Measurements from ENCODE around the gene BRICD5.

Gene BRICD5

DNA sequence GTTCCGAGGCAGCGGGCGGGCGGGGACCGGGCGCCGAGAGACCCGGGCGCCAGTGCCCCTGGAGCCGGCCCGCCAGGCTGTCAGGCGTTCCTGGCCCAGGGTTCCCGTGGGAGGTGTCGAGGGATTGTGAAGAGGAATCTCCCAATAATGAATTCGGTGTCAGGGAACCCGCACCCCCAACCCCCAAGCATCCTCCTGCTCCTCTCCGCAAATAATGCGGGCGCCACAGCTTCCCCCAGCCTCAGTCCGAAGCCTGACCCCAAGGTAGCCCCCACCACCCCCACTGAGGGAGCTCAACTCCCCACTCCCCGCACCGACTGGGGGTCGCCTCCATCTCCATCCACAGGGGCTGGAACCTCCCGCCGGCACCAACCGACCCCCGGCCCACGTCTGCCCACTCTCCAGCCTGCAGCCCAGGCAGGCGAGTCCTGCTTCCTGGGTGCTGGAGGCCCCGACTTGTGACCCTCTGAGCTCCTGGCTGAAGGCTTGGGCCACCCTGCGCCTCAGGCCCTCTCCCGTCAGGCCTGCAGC lies 13.6 kb downstream of the BRICD5 start:
- Histone ChIP-seq H3K9me3 (ENCODE audit: control insufficient read depth, low read length) (no peaks in the 10 kb centered on the region), H3K4me1 (ENCODE audit: control insufficient read depth, insufficient read depth, low read length, poor library complexity, severe bottlenecking) (peaks cover 8% of the 10 kb centered on the region), H3K27ac (ENCODE audit: low read depth, low read length, severe bottlenecking) (no peak overlapping the region), H3K4me3 (ENCODE audit: extremely low read depth, insufficient read depth, low read length, poor library complexity, severe bottlenecking) (peak overlapping the region; percentile 27), H3K36me3 (ENCODE audit: control insufficient read depth, insufficient read depth, low read length) (no peaks in the 10 kb centered on the region)
- 24 to 33% methylated on average over 23 to 26 of the region's 32 CpGs for WGBS, 2 experiments (ENCODE audit: insufficient coverage in 2 of 2)

GRCh38 chr16:2196162-2196980 lies 14.3 kb downstream of the BRICD5 start, which contains the start of gene CASKIN1:
CASKIN1 (minus strand) TSS chr16:2196605; CDS start chr16:2196432, 173 bp downstream.
- Histone ChIP-seq H3K9me3 (ENCODE audit: control insufficient read depth, low read length) (no peaks in the 10 kb centered on the region), H3K36me3 (ENCODE audit: control insufficient read depth, insufficient read depth, low read length) (no peaks in the 10 kb centered on the region), H3K27ac (ENCODE audit: low read depth, low read length, severe bottlenecking) (no peak within 1 kb of the TSS), H3K4me1 (ENCODE audit: control insufficient read depth, insufficient read depth, low read length, poor library complexity, severe bottlenecking) (peaks cover 8% of the 10 kb centered on the region), H3K4me3 (ENCODE audit: extremely low read depth, insufficient read depth, low read length, poor library complexity, severe bottlenecking) (peak within 1 kb of the TSS; percentile 31)
- 0 to 1% methylated on average over 47 to 56 of the region's 129 CpGs for WGBS, 2 experiments (ENCODE audit: insufficient coverage in 2 of 2)

GRCh38 chr16:2195322-2196161 lies 15.1 kb downstream of the BRICD5 start:
- Histone ChIP-seq H3K36me3 (ENCODE audit: control insufficient read depth, insufficient read depth, low read length) (no peaks in the 10 kb centered on the region), H3K4me1 (ENCODE audit: control insufficient read depth, insufficient read depth, low read length, poor library complexity, severe bottlenecking) (peaks cover 8% of the 10 kb centered on the region), H3K27ac (ENCODE audit: low read depth, low read length, severe bottlenecking) (no peak overlapping the region), H3K9me3 (ENCODE audit: control insufficient read depth, low read length) (no peaks in the 10 kb centered on the region), H3K4me3 (ENCODE audit: extremely low read depth, insufficient read depth, low read length, poor library complexity, severe bottlenecking) (peak overlapping the region; percentile 31)
- 3 to 6% methylated on average over 28 to 34 of the region's 49 CpGs for WGBS, 2 experiments (ENCODE audit: insufficient coverage in 2 of 2)

DNA sequence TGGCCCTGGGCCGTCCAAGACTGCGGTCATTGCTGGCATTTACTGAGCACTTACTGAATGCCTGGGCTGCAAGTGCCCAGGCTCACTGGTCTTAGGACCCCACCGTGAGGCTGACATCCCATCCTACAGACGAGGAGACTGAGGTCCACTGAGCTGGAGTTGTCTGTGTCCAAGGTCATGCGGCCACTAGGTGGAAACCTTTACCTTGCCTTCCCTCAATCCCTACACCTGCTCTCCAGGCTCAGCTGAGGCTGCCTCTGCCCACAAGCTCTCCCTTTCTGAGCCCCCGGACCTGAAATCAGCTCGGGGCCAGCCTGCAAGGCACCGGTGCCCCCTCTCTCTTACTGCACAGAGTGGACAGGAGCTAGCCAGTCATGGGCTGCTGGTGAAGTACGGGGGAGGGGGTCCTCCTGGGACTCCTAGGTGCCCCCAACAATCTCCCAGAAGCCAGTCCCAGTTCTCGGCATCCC lies 15.8 kb downstream of the BRICD5 start:
- 12 to 20% methylated on average over 3 to 6 of the region's 10 CpGs for WGBS, 2 experiments (ENCODE audit: insufficient coverage in 2 of 2)
- Histone ChIP-seq H3K4me1 (ENCODE audit: control insufficient read depth, insufficient read depth, low read length, poor library complexity, severe bottlenecking) (peaks cover 8% of the 10 kb centered on the region), H3K36me3 (ENCODE audit: control insufficient read depth, insufficient read depth, low read length) (no peaks in the 10 kb centered on the region), H3K27ac (ENCODE audit: low read depth, low read length, severe bottlenecking) (no peak overlapping the region), H3K4me3 (ENCODE audit: extremely low read depth, insufficient read depth, low read length, poor library complexity, severe bottlenecking) (no peak overlapping the region), H3K9me3 (ENCODE audit: control insufficient read depth, low read length) (no peaks in the 10 kb centered on the region)

DNA sequence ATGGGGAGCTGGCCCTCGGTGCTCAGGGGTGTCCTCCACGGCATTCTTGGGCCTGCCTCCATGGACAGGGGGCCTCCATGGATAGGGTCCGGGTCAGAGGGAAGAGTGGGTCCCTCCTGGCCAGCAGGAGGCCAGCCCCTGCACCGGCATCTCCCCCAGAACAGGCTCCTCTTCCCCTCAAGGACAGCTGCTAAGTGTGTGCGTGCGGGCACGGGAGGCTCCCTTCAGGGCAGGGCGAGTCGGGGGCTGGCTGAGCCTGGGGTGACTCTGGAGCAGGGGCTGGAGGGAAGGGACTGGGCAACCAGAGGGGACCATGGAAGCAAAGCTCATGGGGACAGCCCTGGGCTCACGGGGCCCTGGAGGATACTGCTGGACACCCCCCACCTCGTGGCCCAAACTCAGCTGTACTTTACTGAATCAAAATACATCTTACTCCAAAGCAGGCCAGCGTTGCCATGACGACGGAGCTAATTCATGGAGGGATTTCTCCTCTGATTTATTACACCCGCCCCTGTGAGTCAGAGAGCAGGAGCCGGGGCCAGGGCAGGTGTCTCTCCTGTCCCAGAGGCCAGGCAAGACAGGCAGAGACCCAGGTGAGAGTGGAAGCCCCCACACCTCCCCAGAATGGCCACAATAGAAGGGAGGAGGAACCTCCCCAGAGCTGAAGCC lies 16.4 kb downstream of the BRICD5 start:
- 75 to 87% methylated on average over 4 to 13 of the region's 16 CpGs for WGBS, 2 experiments (ENCODE audit: insufficient coverage in 2 of 2)
- Histone ChIP-seq H3K4me1 (ENCODE audit: control insufficient read depth, insufficient read depth, low read length, poor library complexity, severe bottlenecking) (peaks cover 8% of the 10 kb centered on the region), H3K9me3 (ENCODE audit: control insufficient read depth, low read length) (no peaks in the 10 kb centered on the region), H3K36me3 (ENCODE audit: control insufficient read depth, insufficient read depth, low read length) (no peaks in the 10 kb centered on the region), H3K27ac (ENCODE audit: low read depth, low read length, severe bottlenecking) (no peak overlapping the region), H3K4me3 (ENCODE audit: extremely low read depth, insufficient read depth, low read length, poor library complexity, severe bottlenecking) (no peak overlapping the region)

DNA sequence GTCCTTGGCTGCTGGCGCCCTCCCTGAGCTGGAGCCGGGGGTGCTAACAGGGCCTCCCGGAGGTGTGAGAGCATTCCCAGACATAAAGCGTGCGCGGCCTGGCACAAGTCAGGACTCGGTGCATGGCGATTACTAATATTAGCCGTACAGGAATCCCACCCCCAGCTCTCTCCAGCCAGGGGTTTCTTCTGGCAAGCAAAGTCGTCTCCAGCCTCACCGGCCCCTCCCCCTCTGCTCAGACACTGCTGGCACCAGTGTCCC lies 19.3 kb downstream of the BRICD5 start:
- peaks cover 8% of the 10 kb centered on the region for H3K4me1 ChIP-seq (ENCODE audit: control insufficient read depth, insufficient read depth, low read length, poor library complexity, severe bottlenecking)
- no peak overlapping the region for H3K27ac ChIP-seq (ENCODE audit: low read depth, low read length, severe bottlenecking)
- no peak overlapping the region for H3K4me3 ChIP-seq (ENCODE audit: extremely low read depth, insufficient read depth, low read length, poor library complexity, severe bottlenecking)
- no peaks in the 10 kb centered on the region for H3K36me3 ChIP-seq (ENCODE audit: control insufficient read depth, insufficient read depth, low read length)
- H3K9me3 ChIP-seq (ENCODE audit: control insufficient read depth, low read length) = no peaks in the 10 kb centered on the region
- WGBS, 2 experiments (ENCODE audit: insufficient coverage in 2 of 2) = 88 to 94% methylated on average over 11 of the region's 11 CpGs

- H3K9me3 ChIP-seq (ENCODE audit: control insufficient read depth, low read length) = no peaks in the 10 kb centered on the region
- H3K27ac ChIP-seq (ENCODE audit: low read depth, low read length, severe bottlenecking) = no peak overlapping the region
- H3K4me3 ChIP-seq (ENCODE audit: extremely low read depth, insufficient read depth, low read length, poor library complexity, severe bottlenecking) = no peak overlapping the region
- no peaks in the 10 kb centered on the region for H3K36me3 ChIP-seq (ENCODE audit: control insufficient read depth, insufficient read depth, low read length)
- WGBS, 2 experiments (ENCODE audit: insufficient coverage in 2 of 2) = 85 to 86% methylated on average over 21 to 23 of the region's 25 CpGs
- H3K4me1 ChIP-seq (ENCODE audit: control insufficient read depth, insufficient read depth, low read length, poor library complexity, severe bottlenecking) = peaks cover 7% of the 10 kb centered on the region
Measured at GRCh38 chr16:2190659-2191445, 19.8 kb downstream of the BRICD5 start.

- Histone ChIP-seq H3K27ac (ENCODE audit: low read depth, low read length, severe bottlenecking) (no peak overlapping the region), H3K4me3 (ENCODE audit: extremely low read depth, insufficient read depth, low read length, poor library complexity, severe bottlenecking) (no peak overlapping the region), H3K9me3 (ENCODE audit: control insufficient read depth, low read length) (no peaks in the 10 kb centered on the region), H3K4me1 (ENCODE audit: control insufficient read depth, insufficient read depth, low read length, poor library complexity, severe bottlenecking) (peaks cover 1% of the 10 kb centered on the region), H3K36me3 (ENCODE audit: control insufficient read depth, insufficient read depth, low read length) (no peaks in the 10 kb centered on the region)
- WGBS, 2 experiments (ENCODE audit: insufficient coverage in 2 of 2) = 88 to 93% methylated on average over 17 to 19 of the region's 24 CpGs
Measured at GRCh38 chr16:2190002-2190658, 20.5 kb downstream of the BRICD5 start.

GRCh38 chr16:2189252-2189893 lies 21.3 kb downstream of the BRICD5 start:
- no peaks in the 10 kb centered on the region for H3K4me1 ChIP-seq (ENCODE audit: control insufficient read depth, insufficient read depth, low read length, poor library complexity, severe bottlenecking)
- no peaks in the 10 kb centered on the region for H3K9me3 ChIP-seq (ENCODE audit: control insufficient read depth, low read length)
- WGBS, 2 experiments (ENCODE audit: insufficient coverage in 2 of 2) = 92% methylated on average over 13 to 23 of the region's 25 CpGs
- no peaks in the 10 kb centered on the region for H3K36me3 ChIP-seq (ENCODE audit: control insufficient read depth, insufficient read depth, low read length)
- H3K27ac ChIP-seq (ENCODE audit: low read depth, low read length, severe bottlenecking) = no peak overlapping the region
- no peak overlapping the region for H3K4me3 ChIP-seq (ENCODE audit: extremely low read depth, insufficient read depth, low read length, poor library complexity, severe bottlenecking)

Measured in mesodermal cell (in vitro differentiated cells).